LNCaP clone FGC (cell line): ENCODE measurements around the gene PLCXD1.

Experiments
- DNase-seq: peaks from one replicate; pipeline ENCODE4 v3.0.0-alpha.2; 2011; ENCODE audit warnings: low read depth
- H3K4me3 ChIP-seq: 2 replicates; pipeline ENCODE4 v1.5.1; 2011; ENCODE audit warnings: mild to moderate bottlenecking, low read depth, low read length, control low read depth
- CTCF ChIP-seq: IDR thresholded peaks from 2 replicates; pipeline ENCODE4 v1.5.1; 2012; ENCODE audit warnings: mild to moderate bottlenecking; ENCODE audit not compliant: control insufficient read depth, insufficient read depth; ENCODE audit errors: extremely low read depth

The PLCXD1 gene

GRCh38 chrX:338836-339400 is 57.7 kb downstream of the PLCXD1 start:
- TF ChIP-seq CTCF: no peak
- H3K4me3 ChIP-seq: no peak overlapping the region
- DNase-seq: no peak

GRCh38 chrX:340121-340520 is 58.9 kb downstream of the PLCXD1 start:
- TF ChIP-seq CTCF: no peak
- H3K4me3 ChIP-seq: no peak overlapping the region
- DNase-seq: no peak

- DNase-seq: no peak
- H3K4me3 ChIP-seq: no peak overlapping the region
- TF ChIP-seq CTCF: no peak
These were observed 59.7 kb downstream of the PLCXD1 start for GRCh38 chrX:340641-341423.

GRCh38 chrX:341541-342101 is 60.4 kb downstream of the PLCXD1 start:
- TF ChIP-seq CTCF: no peak
- H3K4me3 ChIP-seq: no peak overlapping the region
- DNase-seq: no peak

- no peak for DNase-seq
- H3K4me3 ChIP-seq: no peak overlapping the region
- TF ChIP-seq CTCF: no peak
These were observed 63.3 kb downstream of the PLCXD1 start for GRCh38 chrX:344371-344901.

GRCh38 chrX:345020-345925 is 64.1 kb downstream of the PLCXD1 start:
- TF ChIP-seq CTCF: no peak
- H3K4me3 ChIP-seq: no peak overlapping the region
- no peak for DNase-seq
